ENCODE results near the gene E2F7.

The E2F7 gene

DNA sequence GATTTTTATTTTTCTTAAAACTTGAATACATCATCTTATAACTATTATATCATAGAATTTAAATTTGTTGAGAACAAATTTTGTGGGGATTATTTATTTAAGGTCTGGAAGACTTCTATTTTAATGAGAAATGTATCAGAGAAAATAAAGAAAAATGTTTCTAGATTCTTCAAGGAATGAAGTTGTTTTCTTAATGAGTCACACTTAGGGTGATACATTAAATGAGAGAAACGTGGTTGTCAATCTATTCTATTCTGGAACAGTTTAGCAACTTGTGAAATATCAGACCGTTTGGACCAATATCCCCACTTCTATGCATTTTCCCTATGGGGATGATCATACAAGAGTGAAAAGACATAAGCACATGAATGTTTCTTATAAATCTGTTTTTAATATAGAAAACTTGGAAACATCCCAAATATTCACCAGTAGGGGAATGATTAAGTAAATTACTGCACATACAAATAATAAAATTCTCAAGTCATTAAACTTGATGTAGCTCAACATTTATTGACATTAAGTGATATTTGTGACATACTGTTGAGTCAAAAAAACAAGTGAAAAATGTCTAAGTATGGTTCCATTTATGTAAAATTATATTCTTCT is 88.5 kb downstream of the E2F7 start:
- TF ChIP-seq, protein P1, sequence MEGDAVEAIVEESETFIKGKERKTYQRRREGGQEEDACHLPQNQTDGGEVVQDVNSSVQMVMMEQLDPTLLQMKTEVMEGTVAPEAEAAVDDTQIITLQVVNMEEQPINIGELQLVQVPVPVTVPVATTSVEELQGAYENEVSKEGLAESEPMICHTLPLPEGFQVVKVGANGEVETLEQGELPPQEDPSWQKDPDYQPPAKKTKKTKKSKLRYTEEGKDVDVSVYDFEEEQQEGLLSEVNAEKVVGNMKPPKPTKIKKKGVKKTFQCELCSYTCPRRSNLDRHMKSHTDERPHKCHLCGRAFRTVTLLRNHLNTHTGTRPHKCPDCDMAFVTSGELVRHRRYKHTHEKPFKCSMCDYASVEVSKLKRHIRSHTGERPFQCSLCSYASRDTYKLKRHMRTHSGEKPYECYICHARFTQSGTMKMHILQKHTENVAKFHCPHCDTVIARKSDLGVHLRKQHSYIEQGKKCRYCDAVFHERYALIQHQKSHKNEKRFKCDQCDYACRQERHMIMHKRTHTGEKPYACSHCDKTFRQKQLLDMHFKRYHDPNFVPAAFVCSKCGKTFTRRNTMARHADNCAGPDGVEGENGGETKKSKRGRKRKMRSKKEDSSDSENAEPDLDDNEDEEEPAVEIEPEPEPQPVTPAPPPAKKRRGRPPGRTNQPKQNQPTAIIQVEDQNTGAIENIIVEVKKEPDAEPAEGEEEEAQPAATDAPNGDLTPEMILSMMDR (IDR thresholded peaks at IDR 0.05; ENCODE audit: control insufficient read depth, extremely low read depth, insufficient read depth) = no peak
- no peak for DNase-seq (ENCODE audit: low read depth)
- H3K4me3 ChIP-seq (ENCODE audit: low read depth, low read length) = no peak overlapping the region

Measured in LNCaP clone FGC (cell line).